Esophagus muscularis mucosa (tissue), 4 donors: ENCODE results near the gene SLC38A7. TPM values are rescaled to one million over a fixed set of nuclear protein-coding genes. Genes with fewer than 3 reads are reported as not detected.

Experiments used
- DNase-seq: peaks from one replicate; pipeline ENCODE4 v3.0.0-alpha.2; 2017; ENCODE audit errors: extremely low spot score
- H3K27ac ChIP-seq, 4 donors: fragments of 200-600 bp; sonication (generic); replicated peaks in 1 of 4; 1 replicate in 3 of 4; 2 replicates in 1 of 4; pipeline ENCODE4 v1.5.1; 2016 to 2019; ENCODE audit warnings: mild to moderate bottlenecking in 1 of 4
- H3K27me3 ChIP-seq, 4 donors: fragments of 200-600 bp; sonication (generic); one replicate each; pipeline versions ENCODE4 v1.5.1 to v1.6.0; 2016 to 2019
- H3K36me3 ChIP-seq, 4 donors: fragments of 200-600 bp; sonication (generic); one replicate each; pipeline ENCODE4 v1.5.1; 2016 to 2019
- H3K4me1 ChIP-seq, 4 donors: fragments of 200-600 bp; sonication (generic); one replicate each; pipeline ENCODE4 v1.5.1; 2016 to 2019
- H3K4me3 ChIP-seq, 4 donors: fragments of 200-600 bp; sonication (generic); 1 replicate in 2 of 4; 2 replicates in 2 of 4; pipeline ENCODE4 v1.5.1; 2016 to 2019; ENCODE audit warnings: mild to moderate bottlenecking in 4 of 4, moderate library complexity in 1 of 4
- H3K9me3 ChIP-seq, 4 donors: fragments of 200-600 bp; sonication (generic); 1 replicate in 3 of 4; 2 replicates in 1 of 4; pipeline ENCODE4 v1.5.1; 2016 to 2019
- EP300 ChIP-seq: sonication (generic); formaldehyde crosslinking; IDR thresholded peaks from one replicate; pipeline ENCODE4 v1.6.1; 2017; ENCODE audit warnings: antibody characterized with exemption
- POLR2A ChIP-seq: fragments of 450-650 bp; IDR thresholded peaks from one replicate; pipeline ENCODE4 v1.6.1; 2017; ENCODE audit warnings: antibody characterized with exemption, moderate library complexity, mild to moderate bottlenecking, low read depth
- POLR2AphosphoS5 ChIP-seq, 2 donors: sonication (generic); formaldehyde crosslinking; IDR thresholded peaks; one replicate each; pipeline ENCODE4 v1.6.1; 2017; ENCODE audit warnings: antibody characterized with exemption in 2 of 2
- WGBS: methylation state at CpG from one replicate; pipeline ENCODE4 v1.1.5; 2018; 5-methylcytosine and 5-hydroxymethylcytosine counted together
- intact Hi-C: fragments of 100-400 bp; cut with DNase I; formaldehyde crosslinking; loops from one replicate; pipeline ENCODE4 v1.15.1; 2023
- total RNA-seq, 4 donors: library from RNA; depleted of rRNA; stranded (reverse); fragments of >200 nt; gene quantifications; one replicate each; pipeline versions ENCODE4 v1.1.0 to v1.2.1, GENCODE V29; 2016
- TF ChIP-seq, protein P1 (sequence below), 3 experiments: fragments of 200-600 bp in 2 of 3; fragments of 450-650 bp in 1 of 3; sonication (generic) in 2 of 3; IDR thresholded peaks; one replicate each; pipeline ENCODE4 v1.5.1; 2017 to 2019; ENCODE audit warnings: antibody characterized with exemption in 3 of 3, mild to moderate bottlenecking in 2 of 3, moderate library complexity in 1 of 3

The SLC38A7 gene
- total RNA-seq, 4 donors from 2014 or later, result 8.1 to 11.6 (median 10.3) TPM

DNA sequence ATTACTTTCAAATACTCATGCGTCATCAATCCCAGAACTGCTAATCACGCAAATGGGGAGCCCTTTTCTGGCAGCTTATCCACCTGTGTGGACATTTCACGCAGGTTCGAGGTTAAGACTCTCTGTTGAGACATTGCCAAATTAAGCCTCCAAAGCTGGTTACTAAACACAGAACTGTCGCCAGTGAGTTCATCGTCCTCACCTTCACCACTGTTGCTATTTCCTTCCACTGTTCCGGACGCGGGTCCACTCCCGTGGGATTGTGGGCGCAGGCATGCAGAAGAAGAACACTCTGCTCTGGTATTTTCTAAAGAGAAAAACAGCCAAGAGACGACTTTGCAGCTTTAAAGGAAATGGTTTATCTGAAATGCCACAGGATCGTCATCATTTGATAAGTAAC, 33.4 kb upstream of the SLC38A7 start:
- Histone ChIP-seq H3K4me3 (no peak overlapping the region), H3K36me3 (peaks cover 63 to 100% (median 92%) of the 10 kb centered on the region in 4 donors), H3K27ac (no peak overlapping the region), H3K27me3 (no peaks in the 10 kb centered on the region), H3K9me3 (no peaks in the 10 kb centered on the region), H3K4me1 (peaks cover 0 to 12% (median 11%) of the 10 kb centered on the region in 4 donors)
- intact Hi-C loops, result no loop called here
- 92% methylated on average over 13 of the region's 13 CpGs for WGBS
- TF ChIP-seq POLR2AphosphoS5 (IDR thresholded peaks at IDR 0.05), result no peak
- TF ChIP-seq, protein P1, sequence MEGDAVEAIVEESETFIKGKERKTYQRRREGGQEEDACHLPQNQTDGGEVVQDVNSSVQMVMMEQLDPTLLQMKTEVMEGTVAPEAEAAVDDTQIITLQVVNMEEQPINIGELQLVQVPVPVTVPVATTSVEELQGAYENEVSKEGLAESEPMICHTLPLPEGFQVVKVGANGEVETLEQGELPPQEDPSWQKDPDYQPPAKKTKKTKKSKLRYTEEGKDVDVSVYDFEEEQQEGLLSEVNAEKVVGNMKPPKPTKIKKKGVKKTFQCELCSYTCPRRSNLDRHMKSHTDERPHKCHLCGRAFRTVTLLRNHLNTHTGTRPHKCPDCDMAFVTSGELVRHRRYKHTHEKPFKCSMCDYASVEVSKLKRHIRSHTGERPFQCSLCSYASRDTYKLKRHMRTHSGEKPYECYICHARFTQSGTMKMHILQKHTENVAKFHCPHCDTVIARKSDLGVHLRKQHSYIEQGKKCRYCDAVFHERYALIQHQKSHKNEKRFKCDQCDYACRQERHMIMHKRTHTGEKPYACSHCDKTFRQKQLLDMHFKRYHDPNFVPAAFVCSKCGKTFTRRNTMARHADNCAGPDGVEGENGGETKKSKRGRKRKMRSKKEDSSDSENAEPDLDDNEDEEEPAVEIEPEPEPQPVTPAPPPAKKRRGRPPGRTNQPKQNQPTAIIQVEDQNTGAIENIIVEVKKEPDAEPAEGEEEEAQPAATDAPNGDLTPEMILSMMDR (IDR thresholded peaks at IDR 0.05), result no peak
- TF ChIP-seq EP300, result no peak
- TF ChIP-seq POLR2A, result no peak
- no peak for DNase-seq

DNA sequence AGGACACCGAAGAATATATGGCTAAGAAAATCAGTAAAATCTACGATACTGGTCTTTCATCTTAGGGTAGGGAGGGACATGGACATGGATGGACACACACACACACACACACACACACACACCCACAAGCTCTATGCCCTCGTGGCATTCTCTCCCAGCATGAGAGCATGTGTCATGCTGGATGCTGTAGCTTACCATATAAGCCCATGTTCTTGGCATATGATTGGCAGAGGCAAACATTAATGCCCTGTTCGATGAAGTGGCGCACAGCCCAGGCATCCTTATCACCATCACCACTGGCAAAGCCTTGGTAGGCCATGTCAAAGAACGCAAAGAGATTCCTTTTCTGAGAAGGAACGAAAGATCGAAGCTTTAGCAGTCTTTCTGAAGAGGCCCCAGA, 31.9 kb upstream of the SLC38A7 start:
- Histone ChIP-seq H3K4me3 (no peak overlapping the region), H3K4me1 (peaks cover 0 to 12% (median 11%) of the 10 kb centered on the region in 4 donors), H3K9me3 (no peaks in the 10 kb centered on the region), H3K27me3 (no peaks in the 10 kb centered on the region), H3K36me3 (peaks cover 48 to 99% (median 91%) of the 10 kb centered on the region in 4 donors), H3K27ac (peak overlapping the region; percentile 32 to 61 (median 51))
- 72% methylated on average over 8 of the region's 8 CpGs for WGBS
- no peak for DNase-seq
- intact Hi-C loops, result no loop called here
- TF ChIP-seq, protein P1 (IDR thresholded peaks at IDR 0.05), result no peak
- no peak for TF ChIP-seq EP300
- no peak for TF ChIP-seq POLR2A
- TF ChIP-seq POLR2AphosphoS5 (IDR thresholded peaks at IDR 0.05), result no peak

DNA sequence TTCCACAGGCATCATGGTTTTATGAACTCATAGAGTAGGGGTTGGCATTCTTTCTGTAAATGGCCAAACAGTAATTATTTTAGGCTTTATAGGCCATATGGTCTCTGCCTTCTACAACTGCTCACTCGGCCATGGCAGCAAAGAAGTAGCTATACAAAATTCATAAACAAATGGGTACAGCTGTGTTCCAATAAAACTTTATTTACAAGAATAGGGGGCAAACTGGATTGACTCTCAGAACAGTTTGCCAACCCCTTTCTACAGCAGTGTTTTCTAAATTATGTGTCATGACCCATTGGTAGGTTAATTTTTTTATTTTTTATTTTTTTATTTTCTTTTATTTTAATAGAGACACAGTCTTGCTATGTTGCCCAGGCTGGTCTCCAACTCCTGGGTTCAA, 29.2 kb upstream of the SLC38A7 start:
- no peak for DNase-seq
- H3K4me3 ChIP-seq, result no peak overlapping the region
- H3K27ac ChIP-seq, result no peak overlapping the region
- TF ChIP-seq POLR2A (no peak), EP300 (no peak), POLR2AphosphoS5 (IDR thresholded peaks at IDR 0.05) (no peak)
- TF ChIP-seq, protein P1 (IDR thresholded peaks at IDR 0.05), result no peak
- intact Hi-C loops, result no loop called here
- H3K4me1 ChIP-seq, result peaks cover 0 to 12% (median 11%) of the 10 kb centered on the region in 4 donors
- no peaks in the 10 kb centered on the region for H3K27me3 ChIP-seq
- peaks cover 25 to 96% (median 85%) of the 10 kb centered on the region in 4 donors for H3K36me3 ChIP-seq
- WGBS, result 89% methylated on average over 1 of the region's 1 CpG
- H3K9me3 ChIP-seq, result no peaks in the 10 kb centered on the region

DNA sequence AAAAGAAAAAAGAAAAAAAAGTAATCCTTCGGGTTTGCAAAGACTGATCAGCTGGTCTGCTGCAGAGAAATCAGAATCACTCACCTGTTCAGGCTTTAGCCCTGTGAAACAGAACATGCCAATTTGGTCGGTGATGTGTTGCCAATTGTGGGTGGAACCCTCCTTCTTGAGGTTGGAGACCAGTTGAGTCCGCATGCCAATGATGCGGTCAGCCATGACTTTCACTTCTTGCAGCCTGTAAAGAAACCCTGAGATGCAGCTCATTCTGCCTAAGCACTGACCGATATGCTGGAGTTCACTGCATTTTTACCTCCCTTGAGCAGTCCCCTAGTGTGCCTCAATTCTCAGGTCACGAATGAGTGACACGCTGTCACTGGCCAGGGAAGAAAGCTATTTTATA, 24.8 kb upstream of the SLC38A7 start:
- Histone ChIP-seq H3K36me3 (peaks cover 10 to 81% (median 68%) of the 10 kb centered on the region in 4 donors), H3K27ac (no peak overlapping the region), H3K4me3 (no peak overlapping the region), H3K27me3 (no peaks in the 10 kb centered on the region), H3K9me3 (no peaks in the 10 kb centered on the region), H3K4me1 (peaks cover 0 to 10% (median 4%) of the 10 kb centered on the region in 4 donors)
- intact Hi-C loops, result no loop called here
- 91% methylated on average over 7 of the region's 7 CpGs for WGBS
- no peak for TF ChIP-seq POLR2AphosphoS5 (IDR thresholded peaks at IDR 0.05)
- TF ChIP-seq, protein P1 (IDR thresholded peaks at IDR 0.05), result no peak
- TF ChIP-seq POLR2A, result no peak
- no peak for TF ChIP-seq EP300
- no peak for DNase-seq

DNA sequence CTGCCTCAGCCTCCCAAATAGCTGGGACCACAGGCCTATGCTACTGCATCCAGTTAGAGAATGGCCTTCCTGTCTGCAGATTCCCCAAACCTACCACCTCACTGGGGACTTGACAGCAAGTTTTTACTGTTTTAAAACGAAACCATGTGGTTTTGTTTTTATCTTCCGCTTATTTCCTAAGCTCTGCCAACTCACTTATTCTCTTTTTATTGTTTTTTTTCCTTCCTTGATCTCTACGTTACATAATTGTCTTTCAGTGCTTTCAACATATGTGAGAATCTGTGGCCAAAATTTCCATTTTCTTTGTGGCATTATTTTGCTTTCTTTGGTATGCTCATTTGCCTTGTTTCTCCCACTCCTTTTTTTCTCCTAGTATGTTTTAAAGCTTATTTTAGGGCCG, 14.6 kb upstream of the SLC38A7 start:
- Histone ChIP-seq H3K9me3 (no peaks in the 10 kb centered on the region), H3K27me3 (no peaks in the 10 kb centered on the region), H3K36me3 (no peaks in the 10 kb centered on the region), H3K27ac (no peak overlapping the region), H3K4me1 (peaks cover 5 to 17% (median 10%) of the 10 kb centered on the region in 4 donors), H3K4me3 (no peak overlapping the region)
- 74% methylated on average over 4 of the region's 4 CpGs for WGBS
- intact Hi-C loops, result loop anchor here (5.0 kb wide), 1 partner anchor 33 kb away; the partner anchor contains the start of gene GOT2
- no peak for DNase-seq
- TF ChIP-seq POLR2A (no peak), EP300 (no peak), POLR2AphosphoS5 (IDR thresholded peaks at IDR 0.05) (no peak)
- TF ChIP-seq, protein P1 (IDR thresholded peaks at IDR 0.05), result no peak
